HepG2 (cell line): ENCODE measurements around the gene ATG9A. TPM values are rescaled to one million over a fixed set of nuclear protein-coding genes. Genes with fewer than 3 reads are reported as not detected.

Experiments used
- CCDC6 ChIP-seq: sonication (generic); formaldehyde crosslinking; IDR thresholded peaks from 2 replicates; pipeline ENCODE4 v1.8.1; 2022; ENCODE audit warnings: mild to moderate bottlenecking, missing genetic modification reagents, moderate library complexity
- JUN ChIP-seq: sonication (generic); formaldehyde crosslinking; IDR thresholded peaks from 2 replicates; pipeline ENCODE4 v1.4.0; 2020; ENCODE audit warnings: mild to moderate bottlenecking, missing genetic modification reagents
- PRPF4 ChIP-seq: fragments of 200-400 bp; formaldehyde crosslinking; IDR thresholded peaks from 2 replicates; pipeline ENCODE4 v1.6.1; 2016; ENCODE audit warnings: low read length, low read depth; ENCODE audit not compliant: poor library complexity, severe bottlenecking
- RBFOX2 ChIP-seq: fragments of 200-400 bp; formaldehyde crosslinking; IDR thresholded peaks from 2 replicates; pipeline ENCODE4 v1.6.1; 2017; ENCODE audit warnings: low read depth, mild to moderate bottlenecking, low read length
- RBM22 ChIP-seq: fragments of 200-400 bp; formaldehyde crosslinking; optimal IDR thresholded peaks from 2 replicates; pipeline ENCODE3; 2017; ENCODE audit warnings: mild to moderate bottlenecking, low read length, moderate library complexity
- RXRA ChIP-seq: sonication (generic); formaldehyde crosslinking; IDR thresholded peaks from 2 replicates; pipeline ENCODE4 v1.5.1; 2020; ENCODE audit warnings: missing genetic modification reagents
- SSRP1 ChIP-seq: IDR thresholded peaks from 2 replicates; pipeline ENCODE4 v1.6.1; 2016; ENCODE audit warnings: control low read depth
- ZBTB42 ChIP-seq: sonication (generic); formaldehyde crosslinking; IDR thresholded peaks from 2 replicates; pipeline ENCODE4 v1.5.0; 2020; ENCODE audit warnings: mild to moderate bottlenecking, missing genetic modification reagents
- ZFY ChIP-seq: sonication (generic); formaldehyde crosslinking; IDR thresholded peaks from 2 replicates; pipeline ENCODE4 v1.4.0; 2020; ENCODE audit warnings: missing genetic modification reagents
- ZNF251 ChIP-seq: sonication (generic); formaldehyde crosslinking; IDR thresholded peaks from 2 replicates; pipeline ENCODE4 v1.9.0; 2021; ENCODE audit warnings: mild to moderate bottlenecking, missing genetic modification reagents
- ZNF841 ChIP-seq: sonication (generic); formaldehyde crosslinking; IDR thresholded peaks from 2 replicates; pipeline ENCODE4 v1.8.1; 2023; ENCODE audit warnings: missing genetic modification reagents, borderline replicate concordance
- polyA plus RNA-seq, 8 experiments: library from polyadenylated mRNA; depleted of rRNA in 3 of 8; stranded (reverse) in 7 of 8; unstranded in 1 of 8; fragments of >200 nt; fragmentation: Illumina TruSeq in 4 of 8; extraction: Trizol in 4 of 8; gene quantifications; 2 replicates each; pipeline versions ENCODE4 v1.2.1 to v1.2.3, GENCODE V29; 2011 to 2016; ENCODE audit warnings: low read depth in 4 of 8, missing spikeins in 1 of 8, mixed read lengths in 1 of 8; ENCODE audit not compliant: insufficient read depth in 1 of 8
- total RNA-seq, 5 experiments: library from RNA; depleted of rRNA; stranded (reverse); fragments of >200 nt; fragmentation: Illumina TruSeq; extraction: Trizol; gene quantifications; 2 replicates each; pipeline ENCODE4 v1.2.3, GENCODE V29; 2016; ENCODE audit warnings: low read depth in 1 of 5
- TF ChIP-seq, protein P1 (sequence below), 2 experiments: fragments of 450-650 bp in 1 of 2; sonication (generic) in 1 of 2; formaldehyde crosslinking in 1 of 2; IDR thresholded peaks; 2 replicates each; pipeline versions ENCODE4 v1.6.1 to v1.8.0; 2016 to 2022; ENCODE audit warnings: antibody characterized with exemption in 1 of 2, mild to moderate bottlenecking in 1 of 2, missing genetic modification reagents in 1 of 2
- TF ChIP-seq, protein P2 (sequence below), 2 experiments: sonication (generic) in 1 of 2; formaldehyde crosslinking in 1 of 2; IDR thresholded peaks; 2 replicates each; pipeline versions ENCODE4 v1.4.0 to v1.6.1; 2018 to 2020; ENCODE audit warnings: missing genetic modification reagents in 2 of 2, borderline replicate concordance in 1 of 2, low read depth in 1 of 2, mild to moderate bottlenecking in 1 of 2, missing biosample characterization in 1 of 2
- TF ChIP-seq, protein P3 (sequence below): fragments of 450-650 bp; IDR thresholded peaks from 2 replicates; pipeline ENCODE4 v1.6.1; 2017; ENCODE audit warnings: mild to moderate bottlenecking

Gene ATG9A
- total and polyA plus RNA-seq, 2 of the 13 experiments (the other 11 are each of a cell fraction or from before 2014, with no cell fraction given) = 35.0 to 131 TPM

DNA sequence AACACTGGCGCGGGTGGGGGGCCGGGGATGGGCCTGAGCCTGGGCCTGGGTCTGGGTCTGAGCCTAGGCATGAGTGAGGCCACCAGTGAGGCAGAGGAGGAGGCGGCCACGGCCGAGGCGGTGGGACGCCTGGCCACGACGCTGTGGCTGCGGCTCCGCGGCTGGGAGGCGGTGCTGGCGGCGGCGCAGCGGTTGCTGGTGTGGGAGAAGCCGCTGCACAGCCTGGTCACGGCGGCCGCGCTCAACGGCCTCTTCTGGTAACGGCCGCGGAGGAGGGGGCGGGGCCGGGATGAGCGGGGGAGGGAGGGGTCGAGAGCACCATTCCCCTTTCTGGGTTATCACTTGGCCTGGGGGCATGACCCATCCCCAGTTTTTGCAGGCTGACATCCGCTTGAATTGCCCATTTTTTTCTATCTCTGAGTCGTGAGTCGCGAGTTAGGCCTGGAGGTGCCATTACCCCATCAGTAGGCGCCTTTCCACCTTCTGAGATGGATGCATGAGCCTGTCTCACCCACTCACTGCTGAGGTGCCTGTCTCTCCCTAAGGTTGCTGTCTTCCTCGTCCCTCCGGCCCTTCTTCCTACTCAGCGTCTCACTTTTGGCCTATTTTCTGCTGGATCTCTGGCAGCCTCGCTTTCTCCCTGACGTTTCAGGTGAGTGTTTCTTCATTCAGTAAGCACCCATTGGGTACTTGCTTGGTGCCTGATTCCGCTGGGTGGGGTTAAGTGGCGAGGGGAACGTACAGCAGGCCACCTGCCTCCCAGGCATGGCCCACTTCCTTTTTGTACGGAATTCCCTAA, 50.9 kb downstream of the ATG9A start (continued):
- TF ChIP-seq, protein P1, sequence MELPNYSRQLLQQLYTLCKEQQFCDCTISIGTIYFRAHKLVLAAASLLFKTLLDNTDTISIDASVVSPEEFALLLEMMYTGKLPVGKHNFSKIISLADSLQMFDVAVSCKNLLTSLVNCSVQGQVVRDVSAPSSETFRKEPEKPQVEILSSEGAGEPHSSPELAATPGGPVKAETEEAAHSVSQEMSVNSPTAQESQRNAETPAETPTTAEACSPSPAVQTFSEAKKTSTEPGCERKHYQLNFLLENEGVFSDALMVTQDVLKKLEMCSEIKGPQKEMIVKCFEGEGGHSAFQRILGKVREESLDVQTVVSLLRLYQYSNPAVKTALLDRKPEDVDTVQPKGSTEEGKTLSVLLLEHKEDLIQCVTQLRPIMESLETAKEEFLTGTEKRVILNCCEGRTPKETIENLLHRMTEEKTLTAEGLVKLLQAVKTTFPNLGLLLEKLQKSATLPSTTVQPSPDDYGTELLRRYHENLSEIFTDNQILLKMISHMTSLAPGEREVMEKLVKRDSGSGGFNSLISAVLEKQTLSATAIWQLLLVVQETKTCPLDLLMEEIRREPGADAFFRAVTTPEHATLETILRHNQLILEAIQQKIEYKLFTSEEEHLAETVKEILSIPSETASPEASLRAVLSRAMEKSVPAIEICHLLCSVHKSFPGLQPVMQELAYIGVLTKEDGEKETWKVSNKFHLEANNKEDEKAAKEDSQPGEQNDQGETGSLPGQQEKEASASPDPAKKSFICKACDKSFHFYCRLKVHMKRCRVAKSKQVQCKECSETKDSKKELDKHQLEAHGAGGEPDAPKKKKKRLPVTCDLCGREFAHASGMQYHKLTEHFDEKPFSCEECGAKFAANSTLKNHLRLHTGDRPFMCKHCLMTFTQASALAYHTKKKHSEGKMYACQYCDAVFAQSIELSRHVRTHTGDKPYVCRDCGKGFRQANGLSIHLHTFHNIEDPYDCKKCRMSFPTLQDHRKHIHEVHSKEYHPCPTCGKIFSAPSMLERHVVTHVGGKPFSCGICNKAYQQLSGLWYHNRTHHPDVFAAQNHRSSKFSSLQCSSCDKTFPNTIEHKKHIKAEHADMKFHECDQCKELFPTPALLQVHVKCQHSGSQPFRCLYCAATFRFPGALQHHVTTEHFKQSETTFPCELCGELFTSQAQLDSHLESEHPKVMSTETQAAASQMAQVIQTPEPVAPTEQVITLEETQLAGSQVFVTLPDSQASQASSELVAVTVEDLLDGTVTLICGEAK (IDR thresholded peaks at IDR 0.05) = no peak
- TF ChIP-seq, protein P1 (CRISPR knock-in tag; IDR thresholded peaks at IDR 0.05) = no peak
- TF ChIP-seq CCDC6 (CRISPR knock-in tag) = peak; percentile 17; the same call in 1 of the 2 replicates
- TF ChIP-seq JUN = no peak
- no peak for TF ChIP-seq PRPF4
- TF ChIP-seq ZNF251 (CRISPR knock-in tag) = 0 out of 2 replicates have a peak, but pooled peaks have one; percentile 58
- peak; percentile 44 for TF ChIP-seq RBFOX2
- TF ChIP-seq, protein P2, sequence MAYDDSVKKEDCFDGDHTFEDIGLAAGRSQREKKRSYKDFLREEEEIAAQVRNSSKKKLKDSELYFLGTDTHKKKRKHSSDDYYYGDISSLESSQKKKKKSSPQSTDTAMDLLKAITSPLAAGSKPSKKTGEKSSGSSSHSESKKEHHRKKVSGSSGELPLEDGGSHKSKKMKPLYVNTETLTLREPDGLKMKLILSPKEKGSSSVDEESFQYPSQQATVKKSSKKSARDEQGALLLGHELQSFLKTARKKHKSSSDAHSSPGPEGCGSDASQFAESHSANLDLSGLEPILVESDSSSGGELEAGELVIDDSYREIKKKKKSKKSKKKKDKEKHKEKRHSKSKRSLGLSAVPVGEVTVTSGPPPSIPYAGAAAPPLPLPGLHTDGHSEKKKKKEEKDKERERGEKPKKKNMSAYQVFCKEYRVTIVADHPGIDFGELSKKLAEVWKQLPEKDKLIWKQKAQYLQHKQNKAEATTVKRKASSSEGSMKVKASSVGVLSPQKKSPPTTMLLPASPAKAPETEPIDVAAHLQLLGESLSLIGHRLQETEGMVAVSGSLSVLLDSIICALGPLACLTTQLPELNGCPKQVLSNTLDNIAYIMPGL (CRISPR knock-in tag; IDR thresholded peaks at IDR 0.05; ENCODE audit: borderline replicate concordance in 1 of 2, low read depth in 1 of 2) = peak in 1 of 2 experiments; percentile 15; a peak in 1 of 4 replicates
- no peak for TF ChIP-seq RBM22
- no peak for TF ChIP-seq SSRP1 (CRISPR knock-in tag)
- TF ChIP-seq ZFY = peak; percentile 57; the same call in 1 of the 2 replicates
- TF ChIP-seq, protein P3, sequence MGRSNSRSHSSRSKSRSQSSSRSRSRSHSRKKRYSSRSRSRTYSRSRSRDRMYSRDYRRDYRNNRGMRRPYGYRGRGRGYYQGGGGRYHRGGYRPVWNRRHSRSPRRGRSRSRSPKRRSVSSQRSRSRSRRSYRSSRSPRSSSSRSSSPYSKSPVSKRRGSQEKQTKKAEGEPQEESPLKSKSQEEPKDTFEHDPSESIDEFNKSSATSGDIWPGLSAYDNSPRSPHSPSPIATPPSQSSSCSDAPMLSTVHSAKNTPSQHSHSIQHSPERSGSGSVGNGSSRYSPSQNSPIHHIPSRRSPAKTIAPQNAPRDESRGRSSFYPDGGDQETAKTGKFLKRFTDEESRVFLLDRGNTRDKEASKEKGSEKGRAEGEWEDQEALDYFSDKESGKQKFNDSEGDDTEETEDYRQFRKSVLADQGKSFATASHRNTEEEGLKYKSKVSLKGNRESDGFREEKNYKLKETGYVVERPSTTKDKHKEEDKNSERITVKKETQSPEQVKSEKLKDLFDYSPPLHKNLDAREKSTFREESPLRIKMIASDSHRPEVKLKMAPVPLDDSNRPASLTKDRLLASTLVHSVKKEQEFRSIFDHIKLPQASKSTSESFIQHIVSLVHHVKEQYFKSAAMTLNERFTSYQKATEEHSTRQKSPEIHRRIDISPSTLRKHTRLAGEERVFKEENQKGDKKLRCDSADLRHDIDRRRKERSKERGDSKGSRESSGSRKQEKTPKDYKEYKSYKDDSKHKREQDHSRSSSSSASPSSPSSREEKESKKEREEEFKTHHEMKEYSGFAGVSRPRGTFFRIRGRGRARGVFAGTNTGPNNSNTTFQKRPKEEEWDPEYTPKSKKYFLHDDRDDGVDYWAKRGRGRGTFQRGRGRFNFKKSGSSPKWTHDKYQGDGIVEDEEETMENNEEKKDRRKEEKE = no peak
- no peak for TF ChIP-seq ZNF841 (CRISPR knock-in tag)
- no peak for TF ChIP-seq RXRA (CRISPR knock-in tag)
- TF ChIP-seq ZBTB42 (CRISPR knock-in tag) = peak; percentile 51; the same call in 1 of the 2 replicates
